Erythroblast (primary cell): Measurements from ENCODE around the gene C20orf96.

Experiments used
- GATA1 ChIP-seq: IDR thresholded peaks from 2 replicates; pipeline ENCODE4 v1.6.1; 2011; ENCODE audit warnings: low read depth, mild to moderate bottlenecking, control low read depth, low read length, moderate library complexity
- POLR2A ChIP-seq: IDR thresholded peaks from 2 replicates; pipeline ENCODE4 v1.6.1; 2011; ENCODE audit warnings: mild to moderate bottlenecking, low read length

DNA sequence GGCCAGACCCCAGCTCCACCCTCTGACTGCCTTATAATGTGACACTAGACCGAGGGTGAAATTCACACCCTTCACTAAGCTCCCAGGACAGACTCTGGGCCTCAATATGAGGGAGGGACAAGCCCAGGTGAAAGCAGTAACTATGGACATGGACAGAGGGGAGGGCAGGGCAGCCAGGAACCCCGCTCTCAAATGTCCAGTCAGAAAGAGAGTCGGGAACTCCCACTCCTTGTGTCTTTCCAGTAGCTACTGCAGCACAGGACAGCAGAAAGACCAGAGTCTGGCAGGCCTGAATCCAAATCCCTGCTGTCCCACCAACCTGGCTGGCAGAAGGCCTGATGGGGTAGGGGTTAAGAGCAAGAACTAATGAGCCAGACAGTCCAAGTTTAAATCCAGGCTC lies 6.4 kb downstream of the C20orf96 start:
- TF ChIP-seq POLR2A (no peak), GATA1 (no peak)
